ENCODE measurements around the gene THUMPD2.

THUMPD2 gene

DNA sequence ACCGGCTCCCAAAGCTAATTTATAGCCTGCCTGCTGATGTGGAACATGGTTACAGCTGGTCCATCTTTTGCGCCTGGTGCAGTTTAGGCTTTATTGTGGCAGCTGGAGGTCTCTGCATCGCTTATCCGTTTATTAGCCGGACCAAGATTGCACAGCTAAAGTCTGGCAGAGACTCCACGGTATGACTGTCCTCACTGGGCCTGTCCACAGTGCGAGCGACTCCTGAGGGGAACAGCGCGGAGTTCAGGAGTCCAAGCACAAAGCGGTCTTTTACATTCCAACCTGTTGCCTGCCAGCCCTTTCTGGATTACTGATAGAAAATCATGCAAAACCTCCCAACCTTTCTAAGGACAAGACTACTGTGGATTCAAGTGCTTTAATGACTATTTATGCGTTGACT lies 62.0 kb downstream of the THUMPD2 start:
- DNase-seq (ENCODE audit: insufficient read length, low spot score): no peak
- FAIRE-seq: no peak
- no peak for TF ChIP-seq POLR2A (IDR thresholded peaks at IDR 0.05; ENCODE audit: low read depth, low read length)

DNA sequence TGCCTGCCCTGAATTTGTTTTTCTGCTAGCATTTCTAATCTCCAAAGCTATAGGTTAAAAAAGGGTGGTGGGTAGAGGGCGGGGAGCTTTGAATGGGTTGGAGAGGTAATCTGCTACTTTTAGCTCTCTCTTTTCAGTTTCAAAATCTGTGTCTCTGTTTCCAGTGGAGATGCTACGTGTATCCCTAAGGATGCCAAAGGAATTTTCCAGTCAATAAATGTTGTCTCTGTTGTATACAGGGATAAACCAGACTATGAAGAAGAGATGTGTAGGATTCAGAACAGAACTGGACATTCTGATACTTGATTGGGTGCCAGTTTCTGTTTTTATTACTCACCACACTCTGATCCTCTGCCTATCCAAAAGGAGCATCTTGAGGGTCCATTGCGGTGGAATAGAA lies 63.2 kb downstream of the THUMPD2 start:
- TF ChIP-seq POLR2A (IDR thresholded peaks at IDR 0.05; ENCODE audit: low read depth, low read length): no peak
- no peak for FAIRE-seq
- DNase-seq (ENCODE audit: insufficient read length, low spot score): no peak

DNA sequence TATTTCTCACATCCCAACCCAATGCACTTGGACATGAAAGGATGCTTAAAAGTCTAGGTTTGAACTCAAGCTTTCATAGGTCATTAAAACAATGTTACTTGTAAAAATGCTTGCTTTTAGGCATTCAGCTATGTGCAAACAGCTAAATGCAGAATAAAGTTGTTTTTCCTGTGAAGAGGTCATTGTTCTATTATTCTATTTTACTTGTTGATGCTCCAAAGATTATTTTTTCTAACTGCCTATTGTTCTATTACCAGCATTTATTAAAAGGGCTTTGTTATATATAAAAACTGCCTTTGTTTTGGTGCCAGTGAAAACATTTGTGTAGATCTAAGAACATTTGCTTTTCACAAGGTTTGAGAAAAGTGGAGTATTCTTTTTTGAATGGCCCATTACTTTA lies 64.0 kb downstream of the THUMPD2 start:
- no peak for TF ChIP-seq POLR2A (IDR thresholded peaks at IDR 0.05; ENCODE audit: low read depth, low read length)
- no peak for FAIRE-seq

DNA sequence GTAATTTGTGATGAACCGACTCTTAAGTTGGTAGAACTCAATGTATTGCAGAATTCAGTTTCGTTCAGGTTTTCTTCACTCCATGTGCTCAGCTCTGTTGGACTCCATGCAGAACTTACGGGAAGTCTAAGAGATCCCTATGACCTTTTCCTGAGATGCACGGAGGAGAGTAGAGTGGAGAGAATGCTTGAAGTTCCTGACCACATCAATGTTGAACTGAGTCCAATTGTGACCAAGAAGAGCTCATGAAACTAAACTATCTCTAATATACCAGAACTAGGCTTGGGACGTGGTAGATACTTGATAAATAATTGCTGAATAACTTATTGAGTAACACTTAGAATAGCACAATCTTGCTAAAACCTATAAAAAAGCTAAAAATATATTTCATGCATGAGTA lies 66.1 kb downstream of the THUMPD2 start:
- DNase-seq (ENCODE audit: insufficient read length, low spot score) (no peak), FAIRE-seq (no peak)
- TF ChIP-seq POLR2A (IDR thresholded peaks at IDR 0.05; ENCODE audit: low read depth, low read length): no peak

More for the DNA sequence above, 64.0 kb downstream of the THUMPD2 start:
- DNase-seq (ENCODE audit: insufficient read length, low spot score): no peak

DNA sequence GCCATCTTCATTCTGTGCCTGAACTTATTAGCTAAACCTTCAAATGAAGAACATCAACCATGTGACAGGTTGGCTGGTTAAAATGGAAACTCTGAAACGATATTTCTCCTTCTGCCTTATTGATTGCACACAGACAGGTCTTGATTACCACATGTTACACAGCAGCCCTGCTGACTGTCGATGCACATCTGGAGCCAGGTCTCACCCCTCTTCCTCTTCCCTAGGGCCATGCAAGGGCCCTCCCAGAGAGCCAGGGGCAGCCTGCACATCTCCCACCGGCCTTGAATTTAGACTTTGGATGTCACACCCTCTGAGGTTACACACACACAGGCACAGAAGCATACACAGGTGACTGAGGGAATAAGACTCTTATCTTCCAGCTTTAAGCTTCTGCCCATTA lies 68.3 kb downstream of the THUMPD2 start:
- DNase-seq (ENCODE audit: insufficient read length, low spot score) (no peak), FAIRE-seq (no peak)
- no peak for TF ChIP-seq POLR2A (IDR thresholded peaks at IDR 0.05; ENCODE audit: low read depth, low read length)

DNA sequence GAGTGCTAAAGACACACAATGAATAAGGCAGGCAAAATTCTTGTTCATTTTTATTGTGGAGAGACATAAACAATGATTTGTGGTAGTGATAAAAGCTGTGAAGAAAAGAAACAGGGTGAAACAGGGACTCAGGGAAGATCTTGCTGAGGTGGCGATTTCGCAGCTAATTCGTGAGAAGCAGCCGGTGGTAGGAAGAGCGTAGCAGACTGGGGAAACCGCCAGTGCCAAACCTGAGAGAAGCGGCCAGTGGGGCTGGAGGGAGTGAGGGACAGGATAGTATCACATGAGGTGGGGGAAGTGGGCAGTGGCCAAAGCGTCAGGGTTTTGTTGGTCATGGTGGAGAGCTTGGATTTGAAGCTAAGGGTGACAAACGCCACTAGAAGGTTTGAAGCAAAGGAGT lies 71.1 kb downstream of the THUMPD2 start:
- TF ChIP-seq POLR2A (IDR thresholded peaks at IDR 0.05; ENCODE audit: low read depth, low read length): no peak
- DNase-seq (ENCODE audit: insufficient read length, low spot score) (no peak), FAIRE-seq (no peak)

DNA sequence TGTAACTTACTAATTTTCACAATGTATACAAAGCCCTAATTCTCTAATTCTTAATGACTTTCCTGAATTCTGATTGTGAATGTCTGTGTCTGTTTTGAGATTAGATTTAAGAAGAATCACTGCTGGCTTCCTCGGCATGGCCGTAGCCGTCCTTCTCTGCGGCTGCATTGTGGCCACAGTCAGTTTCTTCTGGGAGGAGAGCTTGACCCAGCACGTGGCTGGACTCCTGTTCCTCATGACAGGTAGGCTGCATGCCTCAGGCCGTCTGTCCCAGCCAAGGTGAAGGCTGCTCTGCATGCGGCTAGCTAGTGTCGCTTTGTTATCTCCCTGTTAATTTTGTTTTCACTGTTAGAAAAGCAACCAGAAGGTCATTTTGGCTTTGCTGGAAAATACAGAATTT lies 72.1 kb downstream of the THUMPD2 start:
- DNase-seq (ENCODE audit: insufficient read length, low spot score): no peak

DNA sequence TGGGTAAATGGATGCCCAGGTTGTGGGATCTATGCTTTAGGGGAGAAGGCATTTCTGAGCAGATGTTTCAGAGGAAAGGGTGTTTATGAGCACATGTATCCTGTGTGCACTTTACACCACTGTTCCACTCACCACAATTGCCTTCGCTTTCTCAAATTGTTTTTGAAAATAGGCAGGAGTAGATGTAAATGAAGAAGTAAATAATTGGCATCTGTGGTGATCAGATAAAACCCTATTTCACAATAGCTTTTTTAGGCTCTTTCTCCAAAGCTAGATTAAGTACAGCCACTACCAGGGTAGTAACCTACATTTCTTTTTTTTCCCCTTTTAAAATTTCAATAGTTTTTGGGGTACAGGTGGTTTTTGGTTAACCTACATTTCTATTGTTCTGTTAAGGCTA lies 72.7 kb downstream of the THUMPD2 start:
- FAIRE-seq (no peak), DNase-seq (ENCODE audit: insufficient read length, low spot score) (no peak)
- no peak for TF ChIP-seq POLR2A (IDR thresholded peaks at IDR 0.05; ENCODE audit: low read depth, low read length)

More for the DNA sequence above, 72.1 kb downstream of the THUMPD2 start:
- TF ChIP-seq POLR2A (IDR thresholded peaks at IDR 0.05; ENCODE audit: low read depth, low read length): no peak
- FAIRE-seq: no peak

DNA sequence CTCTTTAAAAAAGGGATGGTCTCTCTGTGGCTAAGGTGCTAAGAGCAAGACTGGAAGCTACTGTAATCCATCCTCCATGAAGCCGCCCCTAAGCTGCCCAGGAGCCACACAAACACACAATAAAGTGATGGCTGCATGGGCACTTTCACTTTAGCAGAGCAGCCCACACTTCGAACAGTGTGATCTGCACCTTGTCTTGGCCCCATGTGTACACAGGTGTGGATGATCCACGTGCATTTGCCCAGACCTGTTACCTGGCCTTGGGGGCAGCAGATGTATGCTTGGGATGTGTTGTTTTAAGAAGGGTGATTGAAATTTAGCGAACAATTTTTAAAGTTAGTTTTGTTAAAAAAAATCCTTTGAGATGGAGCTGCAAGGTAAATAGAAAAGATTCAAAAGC lies 73.4 kb downstream of the THUMPD2 start:
- FAIRE-seq (no peak), DNase-seq (ENCODE audit: insufficient read length, low spot score) (no peak)
- no peak for TF ChIP-seq POLR2A (IDR thresholded peaks at IDR 0.05; ENCODE audit: low read depth, low read length)

DNA sequence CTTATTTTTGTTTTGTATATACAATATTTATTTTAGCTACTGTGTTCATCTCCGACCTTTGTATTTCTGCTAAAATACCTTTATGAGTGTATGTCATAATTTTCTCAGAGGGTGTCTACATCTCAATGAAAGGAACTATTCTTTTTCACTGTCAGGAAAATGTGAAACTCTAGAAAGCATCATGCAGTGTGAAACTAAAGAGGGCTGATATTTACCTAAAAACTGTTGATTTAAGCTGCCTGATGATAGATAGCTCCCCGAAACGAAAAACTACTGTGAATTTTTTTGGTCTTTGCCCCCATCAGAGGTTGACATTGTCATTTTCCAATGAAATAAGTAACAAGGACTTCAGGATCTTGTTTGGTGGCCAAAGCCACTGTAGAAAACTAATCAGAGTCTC lies 74.5 kb downstream of the THUMPD2 start:
- DNase-seq (ENCODE audit: insufficient read length, low spot score) (no peak), FAIRE-seq (no peak)
- no peak for TF ChIP-seq POLR2A (IDR thresholded peaks at IDR 0.05; ENCODE audit: low read depth, low read length)

DNA sequence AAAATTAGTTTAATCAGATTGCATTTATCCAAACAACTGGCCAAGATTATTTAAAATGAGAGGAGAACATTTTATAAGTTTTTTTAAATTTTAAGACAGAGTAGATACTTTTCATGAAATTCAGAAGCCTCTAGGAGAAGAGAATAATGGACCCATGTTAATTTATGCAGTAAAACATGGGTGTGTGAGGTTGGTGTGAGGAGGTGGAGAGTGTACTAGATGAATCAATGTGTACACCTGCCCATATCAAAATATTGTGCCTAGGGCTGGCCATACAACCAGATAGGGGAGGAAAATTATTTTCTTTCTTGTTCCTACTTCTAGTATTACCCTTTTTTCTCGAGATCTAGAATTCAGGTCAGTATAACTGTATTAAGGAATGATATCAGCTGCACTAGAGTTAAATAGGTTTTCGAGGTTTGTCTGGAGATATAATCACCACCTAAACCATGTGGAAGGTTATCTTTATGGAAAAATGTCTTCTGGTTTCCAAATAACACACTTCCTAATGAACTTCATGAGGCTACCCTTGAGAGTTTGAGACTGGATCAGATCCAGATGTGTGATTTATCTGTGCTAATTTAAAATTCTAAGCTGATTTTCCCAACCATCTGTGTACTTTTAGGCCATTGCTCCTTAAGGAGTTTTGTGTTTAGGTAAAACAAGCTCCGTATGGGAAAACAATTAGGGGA lies 75.7 kb downstream of the THUMPD2 start:
- DNase-seq (ENCODE audit: insufficient read length, low spot score) (no peak), FAIRE-seq (no peak)
- no peak for TF ChIP-seq POLR2A (IDR thresholded peaks at IDR 0.05; ENCODE audit: low read depth, low read length)

DNA sequence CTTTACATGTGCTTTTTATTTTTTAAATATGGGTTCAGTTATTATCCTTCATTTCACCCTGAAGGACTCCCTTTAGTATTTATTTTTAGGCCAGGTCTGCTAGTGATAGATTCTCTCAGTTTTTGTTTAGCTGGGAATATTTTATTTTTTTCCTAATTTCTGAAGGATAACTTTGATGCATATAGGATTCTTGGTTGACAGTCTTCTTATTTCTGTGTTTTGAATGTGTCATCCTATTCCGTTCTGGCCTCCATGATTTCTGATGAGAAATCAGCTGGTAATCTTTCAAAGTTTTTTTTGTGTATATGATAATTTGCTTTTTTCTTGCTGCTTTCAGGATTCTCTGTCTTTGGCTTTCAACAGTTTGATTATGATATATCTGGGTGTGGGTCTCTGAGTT lies 77.9 kb downstream of the THUMPD2 start:
- FAIRE-seq (no peak), DNase-seq (ENCODE audit: insufficient read length, low spot score) (no peak)
- TF ChIP-seq POLR2A (IDR thresholded peaks at IDR 0.05; ENCODE audit: low read depth, low read length): no peak

DNA sequence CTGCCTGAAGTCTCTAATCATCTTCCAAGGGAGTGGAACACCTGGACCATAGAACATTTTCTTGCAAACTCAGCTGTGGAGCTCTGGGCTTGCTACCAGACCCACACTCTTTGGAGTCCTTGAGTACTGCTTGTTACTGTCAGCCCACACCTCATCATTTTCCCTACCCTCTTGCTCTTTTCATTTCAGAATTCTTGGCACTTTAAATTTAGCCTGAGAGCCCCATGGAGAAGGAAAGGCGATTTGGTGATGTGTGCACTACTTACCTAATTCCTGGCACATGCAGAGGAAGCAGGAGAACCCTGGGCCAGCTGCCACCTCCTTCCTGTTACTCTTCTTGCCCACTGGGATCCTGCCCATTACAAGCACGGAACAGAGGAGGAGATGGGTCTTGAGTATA lies 81.6 kb downstream of the THUMPD2 start:
- TF ChIP-seq POLR2A (IDR thresholded peaks at IDR 0.05; ENCODE audit: low read depth, low read length): no peak
- DNase-seq (ENCODE audit: insufficient read length, low spot score): no peak
- FAIRE-seq: no peak

DNA sequence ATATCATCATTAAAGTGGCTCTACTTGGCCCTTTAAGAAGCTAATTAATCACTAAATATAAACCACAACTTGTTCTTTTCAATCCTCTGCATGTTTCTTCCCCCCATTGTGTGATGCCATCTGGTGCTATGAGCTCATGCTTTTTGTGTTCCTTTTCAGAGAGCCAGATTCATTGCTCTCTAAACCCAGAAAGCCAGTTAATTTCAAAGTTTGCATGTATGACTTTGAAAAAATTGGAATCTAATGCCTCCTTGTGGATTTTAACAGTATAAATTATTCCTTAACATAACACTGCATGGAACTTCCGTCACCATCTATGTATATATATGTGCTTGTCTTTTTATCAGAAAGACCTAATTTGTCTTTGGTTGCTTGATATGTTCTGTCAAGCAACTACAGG lies 82.2 kb downstream of the THUMPD2 start:
- TF ChIP-seq POLR2A (IDR thresholded peaks at IDR 0.05; ENCODE audit: low read depth, low read length): no peak
- FAIRE-seq (peak; percentile 69), DNase-seq (ENCODE audit: insufficient read length, low spot score) (peak; percentile 10)

DNA sequence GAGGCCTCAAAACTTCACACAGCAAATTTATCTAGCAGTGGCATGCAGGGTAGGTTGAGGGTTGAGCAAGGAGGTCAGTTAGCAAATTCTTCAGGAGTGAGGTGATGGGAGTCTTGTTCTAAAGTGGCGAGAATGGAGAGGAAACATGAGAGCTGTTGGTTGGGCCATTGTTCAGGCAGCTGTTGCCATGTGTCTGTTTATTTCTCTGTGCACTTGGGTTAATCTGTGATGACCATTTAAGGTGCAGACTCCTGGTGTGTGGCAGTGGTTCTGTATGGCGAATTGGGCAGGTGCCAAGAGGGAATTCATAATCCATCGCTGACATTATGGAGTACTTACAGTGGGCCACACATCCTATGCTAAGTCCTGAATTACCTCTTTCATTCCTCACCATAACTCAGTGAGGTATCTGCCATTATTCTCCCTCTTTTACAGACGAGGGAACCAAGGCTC lies 82.9 kb downstream of the THUMPD2 start:
- no peak for TF ChIP-seq POLR2A (IDR thresholded peaks at IDR 0.05; ENCODE audit: low read depth, low read length)
- DNase-seq (ENCODE audit: insufficient read length, low spot score) (no peak), FAIRE-seq (peak; percentile 20)

DNA sequence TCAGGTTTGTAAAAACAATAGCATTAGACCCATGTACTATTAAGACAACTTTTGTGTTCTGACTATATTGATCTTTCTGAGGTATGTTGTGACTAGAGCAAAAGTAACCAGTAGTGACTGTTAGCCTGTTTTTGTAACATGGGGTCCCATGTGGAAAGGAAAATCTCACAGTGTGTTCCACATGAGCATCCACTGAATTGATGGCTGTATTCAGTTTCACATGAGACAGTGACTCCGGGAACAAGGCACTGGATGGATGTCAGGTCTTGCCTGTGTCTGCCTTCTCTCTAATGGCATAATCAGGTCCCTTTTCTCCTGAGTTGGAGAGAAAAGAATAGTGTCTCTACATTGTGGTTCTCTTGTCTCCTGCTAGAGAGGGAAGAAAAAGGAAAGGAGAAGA lies 85.8 kb downstream of the THUMPD2 start:
- no peak for TF ChIP-seq POLR2A (IDR thresholded peaks at IDR 0.05; ENCODE audit: low read depth, low read length)
- DNase-seq (ENCODE audit: insufficient read length, low spot score) (no peak), FAIRE-seq (no peak)

All from H54 (cell line).